ENCODE results near the gene FAM170B. TPM values are rescaled to one million over a fixed set of nuclear protein-coding genes. Genes with fewer than 3 reads are reported as not detected.

Gene FAM170B
- total RNA-seq, 6 experiments from 2014 or later: not detected

DNA sequence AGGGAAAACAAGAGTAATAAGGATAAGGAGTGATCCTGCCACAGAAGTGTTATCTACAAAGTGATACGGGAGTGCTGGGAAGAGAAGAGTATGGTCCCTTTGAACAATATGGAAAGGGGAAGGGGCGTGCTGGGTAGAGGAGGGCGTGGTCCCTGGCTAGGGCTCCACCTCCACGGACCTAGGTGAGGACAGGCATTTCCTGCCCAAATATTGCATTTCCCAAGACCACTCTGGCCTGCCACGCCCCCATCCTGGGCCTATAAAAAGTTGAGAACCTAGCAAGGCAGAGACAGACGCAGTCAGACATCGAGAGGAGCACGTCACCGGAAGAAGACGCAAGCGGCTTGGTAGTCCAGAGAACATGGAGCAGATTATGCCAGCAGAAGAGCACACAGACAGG lies 41.3 kb downstream of the FAM170B start:
- intact Hi-C loops (cut with DNase I): no loop called here
- H3K27ac ChIP-seq: no peak overlapping the region
- WGBS (ENCODE audit: insufficient coverage, low coverage, low lambda C conversion rate, missing lambda C conversion rate): 89% methylated on average over 9 of the region's 11 CpGs
- no peaks in the 10 kb centered on the region for H3K36me3 ChIP-seq
- DNase-seq (no peak), ATAC-seq (no peak)
- no peak overlapping the region for H3K4me3 ChIP-seq
- H3K4me1 ChIP-seq: no peaks in the 10 kb centered on the region
- TF ChIP-seq CTCF (IDR thresholded peaks at IDR 0.05): no peak
- no peak for TF ChIP-seq POLR2A (IDR thresholded peaks at IDR 0.05)
- H3K27me3 ChIP-seq: no peaks in the 10 kb centered on the region
- H3K9me3 ChIP-seq: no peaks in the 10 kb centered on the region

DNA sequence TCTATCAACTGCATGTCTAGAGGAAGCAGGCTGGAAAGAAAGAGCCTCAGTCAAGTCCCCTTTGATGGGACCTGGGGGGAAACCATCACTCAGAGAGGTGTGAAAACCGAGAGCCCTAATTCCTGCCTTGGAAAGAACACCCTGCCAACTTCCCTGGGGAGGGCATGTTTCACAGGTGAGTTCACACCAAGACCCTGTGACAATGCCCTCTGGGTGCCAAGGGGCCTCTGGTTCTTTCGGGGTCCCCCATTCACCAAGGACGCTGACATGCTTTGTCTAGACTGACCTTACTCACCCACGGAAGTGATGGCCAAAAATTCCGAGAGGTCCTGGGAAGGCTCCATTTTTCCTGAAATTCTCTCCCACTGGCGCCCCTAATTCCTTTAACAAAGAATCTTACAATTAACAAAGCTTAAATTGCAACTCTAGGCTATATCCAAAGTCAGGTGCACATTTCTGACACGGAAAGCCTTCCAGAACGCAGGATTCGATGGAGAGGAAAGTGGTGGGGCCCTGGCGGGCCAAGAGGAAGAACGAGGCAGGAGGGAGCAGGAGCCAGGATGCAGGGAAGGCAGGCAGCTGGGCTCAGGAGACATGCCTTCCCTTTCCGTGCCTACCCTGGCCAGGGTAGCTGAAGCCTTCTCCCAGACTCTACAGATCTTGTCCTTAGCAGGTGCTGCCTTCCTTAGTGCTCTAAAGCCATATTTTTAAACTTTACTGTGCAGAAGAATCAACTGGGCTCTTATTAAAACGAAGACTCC lies 42.2 kb downstream of the FAM170B start:
- no peak for ATAC-seq
- 83% methylated on average over 6 of the region's 13 CpGs for WGBS (ENCODE audit: insufficient coverage, low coverage, low lambda C conversion rate, missing lambda C conversion rate)
- no peak for DNase-seq
- Histone ChIP-seq H3K36me3 (no peaks in the 10 kb centered on the region), H3K4me3 (no peak overlapping the region), H3K27me3 (no peaks in the 10 kb centered on the region), H3K9me3 (no peaks in the 10 kb centered on the region), H3K4me1 (no peaks in the 10 kb centered on the region), H3K27ac (no peak overlapping the region)
- intact Hi-C loops (cut with DNase I): no loop called here
- TF ChIP-seq POLR2A (IDR thresholded peaks at IDR 0.05): no peak
- no peak for TF ChIP-seq CTCF (IDR thresholded peaks at IDR 0.05)

- intact Hi-C loops (cut with DNase I): no loop called here
- H3K9me3 ChIP-seq: no peaks in the 10 kb centered on the region
- H3K27ac ChIP-seq: no peak overlapping the region
- WGBS (ENCODE audit: insufficient coverage, low coverage, low lambda C conversion rate, missing lambda C conversion rate): 64% methylated on average over 3 of the region's 6 CpGs
- H3K4me1 ChIP-seq: no peaks in the 10 kb centered on the region
- no peak for DNase-seq
- ATAC-seq: no peak
- no peaks in the 10 kb centered on the region for H3K36me3 ChIP-seq
- H3K4me3 ChIP-seq: no peak overlapping the region
- H3K27me3 ChIP-seq: no peaks in the 10 kb centered on the region
- TF ChIP-seq CTCF (IDR thresholded peaks at IDR 0.05): no peak
- TF ChIP-seq POLR2A (IDR thresholded peaks at IDR 0.05): no peak
Observed at GRCh38 chr10:49090696-49091380, 43.0 kb downstream of the FAM170B start.

- WGBS (ENCODE audit: insufficient coverage, low coverage, low lambda C conversion rate, missing lambda C conversion rate): 63% methylated on average over 1 of the region's 1 CpG
Observed at GRCh38 chr10:49090189-49090575, 43.6 kb downstream of the FAM170B start.

More at GRCh38 chr10:49090189-49090575, 43.6 kb downstream of the FAM170B start:
- no peaks in the 10 kb centered on the region for H3K4me1 ChIP-seq
- ATAC-seq (no peak), DNase-seq (no peak)
- intact Hi-C loops (cut with DNase I): no loop called here
- no peaks in the 10 kb centered on the region for H3K36me3 ChIP-seq
- H3K27ac ChIP-seq: no peak overlapping the region
- no peak overlapping the region for H3K4me3 ChIP-seq
- no peaks in the 10 kb centered on the region for H3K9me3 ChIP-seq
- TF ChIP-seq CTCF (IDR thresholded peaks at IDR 0.05): no peak
- TF ChIP-seq POLR2A (IDR thresholded peaks at IDR 0.05): no peak
- no peaks in the 10 kb centered on the region for H3K27me3 ChIP-seq

Measured in right lobe of liver (tissue), 6 donors.